Progenitor cell of endocrine pancreas (in vitro differentiated cells): ENCODE data around the gene GPLD1. TPM values are rescaled to one million over a fixed set of nuclear protein-coding genes. Genes with fewer than 3 reads are reported as not detected.
A peak's percentile ranks its signal among the peaks of the same experiment; 100 is the strongest.

ENCODE experiments used
- DNase-seq: peaks from one replicate; pipeline ENCODE4 v3.0.0; 2021; ENCODE audit warnings: low spot score; ENCODE audit not compliant: unreplicated experiment
- H3K27ac Mint-ChIP-seq: 2 replicates; pipeline ENCODE4 v1.8.0; 2021; ENCODE audit warnings: mild to moderate bottlenecking, moderate library complexity, mixed read lengths
- H3K27me3 Mint-ChIP-seq: 2 replicates; pipeline ENCODE4 v1.8.0; 2021; ENCODE audit warnings: mixed read lengths
- H3K36me3 Mint-ChIP-seq: 2 replicates; pipeline ENCODE4 v1.8.0; 2022; ENCODE audit warnings: mixed read lengths; ENCODE audit not compliant: insufficient read depth
- H3K4me1 Mint-ChIP-seq: 2 replicates; pipeline ENCODE4 v1.8.0; 2021; ENCODE audit warnings: low read depth, mixed read lengths
- H3K4me3 Mint-ChIP-seq: 2 replicates; pipeline ENCODE4 v1.8.0; 2021; ENCODE audit warnings: low read depth, mild to moderate bottlenecking, moderate library complexity, mixed read lengths
- H3K9me3 Mint-ChIP-seq: 2 replicates; pipeline ENCODE4 v1.8.0; 2021; ENCODE audit warnings: low read depth, mixed read lengths
- total RNA-seq: library from RNA; stranded (reverse); gene quantifications from 2 replicates; pipeline ENCODE4 v1.2.1, GENCODE V29; 2021
- TF ChIP-seq, protein P1 (sequence below): fragments of 200-600 bp; sonication (generic); IDR thresholded peaks from one replicate; pipeline ENCODE4 v1.5.0; 2021; ENCODE audit warnings: antibody characterized with exemption, mild to moderate bottlenecking; ENCODE audit not compliant: unreplicated experiment

GPLD1 gene
- total RNA-seq, 1 donor from 2014 or later: 6.6 TPM

DNA sequence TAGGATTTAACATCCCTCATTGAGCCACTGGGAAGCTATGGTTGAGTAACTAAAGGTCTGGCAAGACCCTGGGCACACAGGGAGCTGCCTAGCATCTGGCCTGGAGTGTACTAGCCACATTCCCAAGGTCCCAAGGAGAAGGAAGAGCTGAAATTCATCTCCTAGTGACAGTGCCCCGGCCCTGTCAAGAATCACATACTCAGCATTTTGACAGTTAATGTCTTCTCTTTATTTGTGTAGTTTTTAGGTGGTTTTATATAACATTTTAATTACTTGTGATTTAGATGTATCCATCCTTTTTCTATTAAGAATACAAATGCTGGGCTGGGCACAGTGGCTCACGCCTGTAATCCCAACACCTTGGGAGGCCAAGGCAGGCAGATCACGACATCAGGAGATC lies 45.8 kb upstream of the GPLD1 start:
- Mint-ChIP-seq H3K27me3 (no peaks in the 10 kb centered on the region), H3K36me3 (peaks cover 5% of the 10 kb centered on the region)

DNA sequence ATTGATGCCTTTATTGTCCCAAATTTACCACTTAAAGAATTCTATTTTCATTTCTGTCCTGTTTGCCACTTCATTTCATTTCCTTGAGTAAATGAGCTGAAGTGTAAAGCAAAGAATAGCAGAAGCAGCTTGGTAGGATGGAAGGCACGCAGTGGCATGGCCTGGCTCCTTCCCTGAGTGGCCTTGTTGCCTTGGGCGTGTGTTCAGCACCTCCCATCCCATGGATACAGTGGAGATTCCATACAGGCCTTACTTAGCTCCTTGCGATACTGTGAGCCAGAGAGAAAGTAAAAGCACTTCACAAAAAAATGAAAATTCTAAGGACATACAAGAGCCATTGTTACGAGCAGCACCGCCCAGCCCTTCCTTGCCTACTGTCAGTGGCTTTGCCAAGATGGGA lies 45.0 kb upstream of the GPLD1 start:
- Mint-ChIP-seq H3K27ac (no peak overlapping the region), H3K9me3 (no peaks in the 10 kb centered on the region), H3K4me1 (no peaks in the 10 kb centered on the region), H3K4me3 (no peak overlapping the region), H3K36me3 (peaks cover 9% of the 10 kb centered on the region), H3K27me3 (no peaks in the 10 kb centered on the region)
- DNase-seq: no peak
- TF ChIP-seq, protein P1, sequence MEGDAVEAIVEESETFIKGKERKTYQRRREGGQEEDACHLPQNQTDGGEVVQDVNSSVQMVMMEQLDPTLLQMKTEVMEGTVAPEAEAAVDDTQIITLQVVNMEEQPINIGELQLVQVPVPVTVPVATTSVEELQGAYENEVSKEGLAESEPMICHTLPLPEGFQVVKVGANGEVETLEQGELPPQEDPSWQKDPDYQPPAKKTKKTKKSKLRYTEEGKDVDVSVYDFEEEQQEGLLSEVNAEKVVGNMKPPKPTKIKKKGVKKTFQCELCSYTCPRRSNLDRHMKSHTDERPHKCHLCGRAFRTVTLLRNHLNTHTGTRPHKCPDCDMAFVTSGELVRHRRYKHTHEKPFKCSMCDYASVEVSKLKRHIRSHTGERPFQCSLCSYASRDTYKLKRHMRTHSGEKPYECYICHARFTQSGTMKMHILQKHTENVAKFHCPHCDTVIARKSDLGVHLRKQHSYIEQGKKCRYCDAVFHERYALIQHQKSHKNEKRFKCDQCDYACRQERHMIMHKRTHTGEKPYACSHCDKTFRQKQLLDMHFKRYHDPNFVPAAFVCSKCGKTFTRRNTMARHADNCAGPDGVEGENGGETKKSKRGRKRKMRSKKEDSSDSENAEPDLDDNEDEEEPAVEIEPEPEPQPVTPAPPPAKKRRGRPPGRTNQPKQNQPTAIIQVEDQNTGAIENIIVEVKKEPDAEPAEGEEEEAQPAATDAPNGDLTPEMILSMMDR: no peak

More for the DNA sequence above, 45.8 kb upstream of the GPLD1 start:
- no peak for DNase-seq
- Mint-ChIP-seq H3K4me3 (no peak overlapping the region), H3K27ac (no peak overlapping the region), H3K9me3 (no peaks in the 10 kb centered on the region), H3K4me1 (no peaks in the 10 kb centered on the region)
- TF ChIP-seq, protein P1: no peak

DNA sequence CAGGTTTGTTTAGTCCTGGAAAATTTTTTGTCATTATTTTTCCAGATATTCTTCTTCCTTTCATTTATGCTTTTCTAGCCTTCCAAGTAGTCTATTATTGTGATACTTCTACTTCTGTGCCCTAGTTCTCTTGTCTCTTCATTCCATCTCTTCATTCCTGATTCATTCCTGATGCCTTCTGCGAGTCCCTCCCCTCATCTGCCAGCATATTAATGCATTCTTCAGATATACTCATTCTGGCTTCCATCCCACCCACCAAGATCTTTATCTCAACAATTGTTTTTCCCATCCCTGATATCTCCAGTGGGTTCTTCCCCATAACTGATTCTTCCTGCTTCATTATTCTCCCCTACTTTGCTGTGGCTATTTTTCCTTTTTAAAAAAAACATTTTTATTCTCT lies 40.6 kb upstream of the GPLD1 start:
- Mint-ChIP-seq H3K4me3 (no peak overlapping the region), H3K9me3 (no peaks in the 10 kb centered on the region), H3K36me3 (peaks cover 12% of the 10 kb centered on the region), H3K4me1 (peaks cover under 1% of the 10 kb centered on the region), H3K27me3 (no peaks in the 10 kb centered on the region), H3K27ac (no peak overlapping the region)
- no peak for DNase-seq
- TF ChIP-seq, protein P1: no peak

DNA sequence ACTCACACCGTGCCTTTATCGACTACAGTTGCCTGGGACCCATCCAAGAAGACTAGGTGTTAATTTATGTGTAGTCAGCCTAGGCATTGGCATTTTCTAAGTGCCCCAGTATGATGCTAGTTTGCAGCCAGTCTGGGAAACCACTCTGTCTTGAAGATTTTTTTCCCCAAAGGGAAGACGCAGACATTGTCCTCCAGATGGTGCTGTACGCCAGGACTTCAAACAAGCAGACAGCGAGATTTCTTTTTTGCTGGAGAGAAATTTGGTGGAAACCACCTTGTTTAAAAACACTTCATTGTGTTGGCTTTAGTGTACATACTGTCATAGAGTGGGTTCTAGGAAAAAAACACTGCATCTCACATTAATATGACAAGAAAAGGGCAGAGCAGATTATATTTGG lies 35.4 kb upstream of the GPLD1 start:
- no peak overlapping the region for H3K27ac Mint-ChIP-seq
- peaks cover 5% of the 10 kb centered on the region for H3K4me1 Mint-ChIP-seq
- no peaks in the 10 kb centered on the region for H3K9me3 Mint-ChIP-seq
- H3K4me3 Mint-ChIP-seq: no peak overlapping the region
- H3K27me3 Mint-ChIP-seq: no peaks in the 10 kb centered on the region
- no peak for DNase-seq
- H3K36me3 Mint-ChIP-seq: peaks cover 4% of the 10 kb centered on the region
- TF ChIP-seq, protein P1: peak; percentile 71

DNA sequence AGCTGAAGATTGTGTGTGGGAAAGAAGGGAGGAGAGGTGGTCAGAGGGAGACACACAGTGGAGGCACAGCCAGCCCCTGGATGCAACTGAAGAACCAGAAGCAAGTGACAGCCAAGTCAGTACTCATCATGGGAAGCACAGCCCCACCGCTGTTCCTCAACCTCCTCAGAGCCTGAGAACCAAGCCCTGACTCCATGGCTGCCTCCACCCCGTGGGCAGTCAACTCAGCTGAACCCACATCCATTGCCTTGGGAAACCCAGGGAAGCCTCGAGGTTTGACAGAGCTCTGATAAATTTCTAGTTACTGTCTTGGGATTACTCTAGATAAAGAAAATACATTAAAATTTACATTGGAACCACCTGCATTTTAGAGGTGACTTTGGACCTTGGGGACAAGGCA lies 35.0 kb upstream of the GPLD1 start:
- TF ChIP-seq, protein P1: no peak
- Mint-ChIP-seq H3K4me1 (peaks cover 5% of the 10 kb centered on the region), H3K27me3 (no peaks in the 10 kb centered on the region), H3K4me3 (no peak overlapping the region), H3K27ac (no peak overlapping the region), H3K9me3 (no peaks in the 10 kb centered on the region), H3K36me3 (peaks cover 3% of the 10 kb centered on the region)
- no peak for DNase-seq
